HCT116 (cell line): ENCODE measurements around the gene VAMP1. TPM values are rescaled to one million over a fixed set of nuclear protein-coding genes. Genes with fewer than 3 reads are reported as not detected.

ENCODE experiments used
- ATAC-seq: fragments of 200-7000 bp; cut with Tn5 transposase; 2 replicates; pipeline ENCODE4 v1.9.1; 2020; ENCODE audit warnings: mild to moderate bottlenecking, moderate library complexity
- BruUV-seq: library from RNA; stranded (reverse); fragments of 400-500 nt; replicated peaks from 2 replicates; lab custom pipeline; 2021; lab: Mats Ljungman, UMichigan
- CTCF ChIA-PET: fragments of 300-600 bp; sonication (Branson Sonifier 250); formaldehyde crosslinking; loops from one replicate; lab custom pipeline; 2021; ENCODE audit warnings: antibody characterized with exemption; lab: Charles Lee
- POLR2A ChIA-PET: fragments of 300-600, 350-600 bp; sonication (Branson Sonifier 250); formaldehyde crosslinking; loops from one replicate; lab custom pipeline; 2021; ENCODE audit warnings: antibody characterized with exemption; lab: Charles Lee
- RAD21 ChIA-PET, 2 experiments: fragments of 300-600 bp; sonication (Branson Sonifier 250); formaldehyde crosslinking; loops; one replicate each; lab custom pipeline; 2023; ENCODE audit warnings: low total read pairs in 2 of 2; ENCODE audit not compliant: uncharacterized antibody in 2 of 2, unreplicated experiment in 2 of 2, low non-redundant PET in 1 of 2; lab: Charles Lee
- DNase-seq: peaks from one replicate; pipeline ENCODE4 v3.0.0-alpha.2; 2010; ENCODE audit warnings: low read depth, low spot score
- H2AFZ ChIP-seq: fragments of 200-600 bp; shearing (Covaris generic), sonication (generic); 2 replicates; pipeline ENCODE4 v1.6.1; 2017; ENCODE audit warnings: low read depth, mixed run types, mixed read lengths, antibody characterized with exemption, low read length; ENCODE audit not compliant: poor library complexity, severe bottlenecking
- H3K27ac ChIP-seq: 2 replicates; pipeline ENCODE4 v1.5.1; 2012; ENCODE audit warnings: low read depth, low read length
- H3K27me3 ChIP-seq: fragments of 200-600 bp; sonication (generic); 2 replicates; pipeline ENCODE4 v1.6.1; 2016; ENCODE audit warnings: mixed run types, low read length, mixed read lengths; ENCODE audit not compliant: insufficient read depth
- H3K36me3 ChIP-seq, 2 experiments: fragments of 200-500 bp in 1 of 2; fragments of 200-600 bp in 1 of 2; sonication (Bioruptor generic) in 1 of 2; sonication (generic) in 1 of 2; 2 replicates each; pipeline versions ENCODE4 v1.5.1 to v1.6.1; 2014 to 2016; ENCODE audit warnings: low read length in 2 of 2, inconsistent platforms in 1 of 2, mixed read lengths in 1 of 2, mixed run types in 1 of 2; ENCODE audit not compliant: insufficient read depth in 2 of 2, control insufficient read depth in 1 of 2
- H3K4me1 ChIP-seq, 2 experiments: fragments of 200-600 bp in 1 of 2; sonication (generic) in 1 of 2; 2 replicates each; pipeline versions ENCODE4 v1.5.1 to v1.6.1; 2012 to 2017; ENCODE audit warnings: low read length in 2 of 2, inconsistent platforms in 1 of 2, mild to moderate bottlenecking in 1 of 2, mixed read lengths in 1 of 2, mixed run types in 1 of 2, moderate library complexity in 1 of 2; ENCODE audit not compliant: insufficient read depth in 2 of 2, control insufficient read depth in 1 of 2
- H3K4me2 ChIP-seq: fragments of 200-600 bp; sonication (generic); 2 replicates; pipeline ENCODE4 v1.6.1; 2017; ENCODE audit warnings: mixed run types, low read length, mixed read lengths
- H3K4me3 ChIP-seq, 2 experiments: fragments of 200-600 bp in 1 of 2; sonication (generic) in 1 of 2; replicated peaks in 1 of 2; 2 replicates each; pipeline ENCODE4 v1.5.1; 2011 to 2016; ENCODE audit warnings: low read length in 2 of 2, control low read depth in 1 of 2, low read depth in 1 of 2, mild to moderate bottlenecking in 1 of 2, mixed read lengths in 1 of 2, mixed run types in 1 of 2
- H3K79me2 ChIP-seq: fragments of 200-600 bp; sonication (generic); 2 replicates; pipeline ENCODE4 v1.6.1; 2017; ENCODE audit warnings: mild to moderate bottlenecking, mixed run types, low read length, moderate library complexity, mixed read lengths; ENCODE audit not compliant: insufficient read depth
- H3K9ac ChIP-seq: fragments of 200-600 bp; sonication (generic); 2 replicates; pipeline ENCODE4 v1.6.1; 2016; ENCODE audit warnings: low read length, mixed read lengths
- H3K9me2 ChIP-seq: fragments of 200-600 bp; sonication (generic), shearing (Covaris generic); 2 replicates; pipeline ENCODE4 v1.6.1; 2017; ENCODE audit warnings: mixed run types, mild to moderate bottlenecking, moderate library complexity; ENCODE audit not compliant: insufficient read depth
- H3K9me3 ChIP-seq, 2 experiments: fragments of 200-500 bp in 1 of 2; fragments of 200-600 bp in 1 of 2; sonication (Bioruptor generic) in 1 of 2; sonication (generic) in 1 of 2; 2 replicates each; pipeline ENCODE4 v1.6.1; 2014 to 2017; ENCODE audit warnings: low read length in 2 of 2, mixed read lengths in 2 of 2, inconsistent platforms in 1 of 2, low read depth in 1 of 2, mild to moderate bottlenecking in 1 of 2, mixed run types in 1 of 2, moderate library complexity in 1 of 2; ENCODE audit not compliant: control insufficient read depth in 1 of 2, insufficient read depth in 1 of 2
- H4K20me1 ChIP-seq: fragments of 200-600 bp; sonication (generic), shearing (Covaris generic); 2 replicates; pipeline ENCODE4 v1.6.1; 2017; ENCODE audit warnings: mixed run types, mild to moderate bottlenecking, moderate library complexity; ENCODE audit not compliant: insufficient read depth
- CBX3 ChIP-seq: IDR thresholded peaks from 2 replicates; pipeline ENCODE4 v1.6.1; 2012; ENCODE audit warnings: low read depth
- ELF1 ChIP-seq: IDR thresholded peaks from 2 replicates; pipeline ENCODE4 v1.6.1; 2012; ENCODE audit warnings: low read depth, borderline replicate concordance
- EZH2 ChIP-seq: fragments of 200-600 bp; sonication (generic); IDR thresholded peaks from 2 replicates; pipeline ENCODE4 v1.6.1; 2017; ENCODE audit warnings: antibody characterized with exemption, mixed run types
- JUND ChIP-seq: IDR thresholded peaks from 2 replicates; pipeline ENCODE4 v1.6.1; 2012
- POLR2A ChIP-seq: IDR thresholded peaks from 2 replicates; pipeline ENCODE4 v1.7.0; 2011; ENCODE audit warnings: borderline replicate concordance; ENCODE audit not compliant: insufficient read depth, insufficient read length; ENCODE audit errors: extremely low read depth
- POLR2AphosphoS5 ChIP-seq: IDR thresholded peaks from 2 replicates; pipeline ENCODE4 v1.6.1; 2011; ENCODE audit warnings: mild to moderate bottlenecking, low read depth, low read length, moderate library complexity
- SIN3A ChIP-seq: IDR thresholded peaks from 2 replicates; pipeline ENCODE4 v1.6.1; 2012; ENCODE audit warnings: low read depth
- TCF7L2 ChIP-seq: IDR thresholded peaks from 2 replicates; pipeline ENCODE4 v1.7.0; 2011; ENCODE audit warnings: borderline replicate concordance, inconsistent platforms; ENCODE audit not compliant: insufficient read depth, insufficient read length; ENCODE audit errors: extremely low read depth
- YY1 ChIP-seq: IDR thresholded peaks from 2 replicates; pipeline ENCODE4 v1.6.1; 2011; ENCODE audit warnings: low read length, low read depth, moderate library complexity, mild to moderate bottlenecking; ENCODE audit not compliant: insufficient replicate concordance; ENCODE audit errors: extremely low read depth
- ZFX ChIP-seq: fragments of 450-650 bp; IDR thresholded peaks from 2 replicates; pipeline ENCODE4 v1.6.1; 2017
- ZNF274 ChIP-seq: fragments of 200-500 bp; sonication (Bioruptor generic); IDR thresholded peaks from 2 replicates; pipeline ENCODE4 v1.6.1; 2014; ENCODE audit warnings: mild to moderate bottlenecking, low read depth, low read length, inconsistent platforms
- intact Hi-C: fragments of 100-400 bp; cut with micrococcal nuclease; formaldehyde crosslinking; loops from 2 replicates; pipeline ENCODE4 v1.10.0; 2022
- total RNA-seq: library from RNA; stranded (reverse); gene quantifications from one replicate; pipeline ENCODE4 v1.2.1, GENCODE V29; 2021; ENCODE audit not compliant: unreplicated experiment
- TF ChIP-seq, protein P1 (sequence below), 3 experiments: fragments of 200-600 bp in 1 of 3; sonication (generic) in 1 of 3; IDR thresholded peaks in 2 of 3; conservative IDR thresholded peaks in 1 of 3; 2 replicates each; pipeline ENCODE4 v1.5.1; 2012 to 2017; ENCODE audit warnings: low read depth in 2 of 3, low read length in 2 of 3, antibody characterized with exemption in 1 of 3, borderline replicate concordance in 1 of 3, control low read depth in 1 of 3, mild to moderate bottlenecking in 1 of 3, mixed read lengths in 1 of 3, mixed run types in 1 of 3, moderate library complexity in 1 of 3; ENCODE audit not compliant: insufficient read depth in 1 of 3
- TF ChIP-seq, protein P2 (sequence below): IDR thresholded peaks from 2 replicates; pipeline ENCODE4 v1.6.1; 2012
- TF ChIP-seq, protein P3 (sequence below): IDR thresholded peaks from 2 replicates; pipeline ENCODE4 v1.6.1; 2011; ENCODE audit warnings: mild to moderate bottlenecking, low read length, moderate library complexity; ENCODE audit not compliant: insufficient replicate concordance; ENCODE audit errors: extremely low read depth
- TF ChIP-seq, protein P4 (sequence below): IDR thresholded peaks from 2 replicates; pipeline ENCODE4 v1.6.1; 2012

VAMP1 gene
- total RNA-seq, 1 experiment from 2014 or later = 12.1 TPM

DNA sequence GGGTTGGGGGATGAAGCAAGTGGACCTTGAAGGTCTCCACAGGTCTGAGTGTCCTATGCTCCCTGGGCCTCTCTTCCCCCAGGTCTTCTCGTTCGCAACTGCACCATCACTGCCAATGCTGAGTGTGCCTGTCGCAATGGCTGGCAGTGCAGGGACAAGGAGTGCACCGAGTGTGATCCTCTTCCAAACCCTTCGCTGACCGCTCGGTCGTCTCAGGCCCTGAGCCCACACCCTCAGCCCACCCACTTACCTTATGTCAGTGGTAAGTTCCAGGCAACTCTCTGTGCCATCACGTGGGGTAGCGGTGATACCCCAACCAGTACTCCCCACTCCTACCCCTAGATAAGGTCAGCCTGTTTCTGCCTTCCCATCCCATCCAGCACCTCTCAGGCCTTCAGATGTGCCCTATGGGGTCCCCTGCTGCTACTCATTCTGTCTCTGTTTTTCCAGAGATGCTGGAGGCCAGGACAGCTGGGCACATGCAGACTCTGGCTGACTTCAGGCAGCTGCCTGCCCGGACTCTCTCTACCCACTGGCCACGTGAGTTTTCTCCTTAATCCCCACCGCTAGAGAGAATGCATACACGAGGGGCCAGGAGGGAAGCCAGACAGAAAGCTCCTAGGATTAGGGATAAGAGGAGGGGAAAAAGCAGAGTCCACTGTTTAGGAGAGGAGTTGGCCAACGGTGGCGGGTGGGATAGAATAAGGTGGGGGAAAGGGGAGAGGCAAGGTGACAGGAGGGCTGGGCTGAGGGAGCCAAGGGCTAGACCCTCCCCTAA, 20.2 kb downstream of the VAMP1 start:
- Histone ChIP-seq H3K36me3 (no peaks in the 10 kb centered on the region), H3K9ac (no peak overlapping the region), H3K79me2 (no peaks in the 10 kb centered on the region), H2AFZ (no peak overlapping the region), H4K20me1 (no peaks in the 10 kb centered on the region), H3K9me2 (no peaks in the 10 kb centered on the region), H3K27me3 (no peaks in the 10 kb centered on the region), H3K9me3 (no peaks in the 10 kb centered on the region), H3K4me2 (no peak overlapping the region), H3K4me3 (no peak overlapping the region), H3K27ac (no peak overlapping the region), H3K4me1 (peaks cover 0 to 15% of the 10 kb centered on the region in 2 experiments; a peak in 1 of 4 replicates)
- no TSS peak for BruUV-seq
- TF ChIP-seq, protein P1, sequence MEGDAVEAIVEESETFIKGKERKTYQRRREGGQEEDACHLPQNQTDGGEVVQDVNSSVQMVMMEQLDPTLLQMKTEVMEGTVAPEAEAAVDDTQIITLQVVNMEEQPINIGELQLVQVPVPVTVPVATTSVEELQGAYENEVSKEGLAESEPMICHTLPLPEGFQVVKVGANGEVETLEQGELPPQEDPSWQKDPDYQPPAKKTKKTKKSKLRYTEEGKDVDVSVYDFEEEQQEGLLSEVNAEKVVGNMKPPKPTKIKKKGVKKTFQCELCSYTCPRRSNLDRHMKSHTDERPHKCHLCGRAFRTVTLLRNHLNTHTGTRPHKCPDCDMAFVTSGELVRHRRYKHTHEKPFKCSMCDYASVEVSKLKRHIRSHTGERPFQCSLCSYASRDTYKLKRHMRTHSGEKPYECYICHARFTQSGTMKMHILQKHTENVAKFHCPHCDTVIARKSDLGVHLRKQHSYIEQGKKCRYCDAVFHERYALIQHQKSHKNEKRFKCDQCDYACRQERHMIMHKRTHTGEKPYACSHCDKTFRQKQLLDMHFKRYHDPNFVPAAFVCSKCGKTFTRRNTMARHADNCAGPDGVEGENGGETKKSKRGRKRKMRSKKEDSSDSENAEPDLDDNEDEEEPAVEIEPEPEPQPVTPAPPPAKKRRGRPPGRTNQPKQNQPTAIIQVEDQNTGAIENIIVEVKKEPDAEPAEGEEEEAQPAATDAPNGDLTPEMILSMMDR (IDR thresholded peaks at IDR 0.05 in 2 of 3, conservative IDR thresholded peaks at IDR 0.05 in 1 of 3; ENCODE audit: borderline replicate concordance in 1 of 3, insufficient read depth in 1 of 3, low read depth in 2 of 3, low read length in 2 of 3) = no peak
- TF ChIP-seq CBX3 (no peak), POLR2AphosphoS5 (no peak), SIN3A (no peak), ZFX (no peak), ELF1 (no peak), ZNF274 (no peak), TCF7L2 (no peak), EZH2 (no peak), YY1 (no peak), POLR2A (no peak), JUND (no peak)
- TF ChIP-seq, protein P2, sequence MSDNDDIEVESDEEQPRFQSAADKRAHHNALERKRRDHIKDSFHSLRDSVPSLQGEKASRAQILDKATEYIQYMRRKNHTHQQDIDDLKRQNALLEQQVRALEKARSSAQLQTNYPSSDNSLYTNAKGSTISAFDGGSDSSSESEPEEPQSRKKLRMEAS = no peak
- TF ChIP-seq, protein P3, sequence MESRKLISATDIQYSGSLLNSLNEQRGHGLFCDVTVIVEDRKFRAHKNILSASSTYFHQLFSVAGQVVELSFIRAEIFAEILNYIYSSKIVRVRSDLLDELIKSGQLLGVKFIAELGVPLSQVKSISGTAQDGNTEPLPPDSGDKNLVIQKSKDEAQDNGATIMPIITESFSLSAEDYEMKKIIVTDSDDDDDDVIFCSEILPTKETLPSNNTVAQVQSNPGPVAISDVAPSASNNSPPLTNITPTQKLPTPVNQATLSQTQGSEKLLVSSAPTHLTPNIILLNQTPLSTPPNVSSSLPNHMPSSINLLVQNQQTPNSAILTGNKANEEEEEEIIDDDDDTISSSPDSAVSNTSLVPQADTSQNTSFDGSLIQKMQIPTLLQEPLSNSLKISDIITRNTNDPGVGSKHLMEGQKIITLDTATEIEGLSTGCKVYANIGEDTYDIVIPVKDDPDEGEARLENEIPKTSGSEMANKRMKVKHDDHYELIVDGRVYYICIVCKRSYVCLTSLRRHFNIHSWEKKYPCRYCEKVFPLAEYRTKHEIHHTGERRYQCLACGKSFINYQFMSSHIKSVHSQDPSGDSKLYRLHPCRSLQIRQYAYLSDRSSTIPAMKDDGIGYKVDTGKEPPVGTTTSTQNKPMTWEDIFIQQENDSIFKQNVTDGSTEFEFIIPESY = no peak
- TF ChIP-seq, protein P4, sequence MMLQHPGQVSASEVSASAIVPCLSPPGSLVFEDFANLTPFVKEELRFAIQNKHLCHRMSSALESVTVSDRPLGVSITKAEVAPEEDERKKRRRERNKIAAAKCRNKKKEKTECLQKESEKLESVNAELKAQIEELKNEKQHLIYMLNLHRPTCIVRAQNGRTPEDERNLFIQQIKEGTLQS = no peak
- no peak for ATAC-seq
- RAD21 ChIA-PET = no interaction called here
- POLR2A ChIA-PET = no interaction called here
- DNase-seq = no peak
- intact Hi-C loops = no loop called here
- CTCF ChIA-PET = no interaction called here
